ENCODE measurements around the gene MGST2. TPM values are rescaled to one million over a fixed set of nuclear protein-coding genes. Genes with fewer than 3 reads are reported as not detected.

The MGST2 gene
- total and polyA plus RNA-seq, 8 donors: 37.3 to 63.1 (median 44.0) TPM

DNA sequence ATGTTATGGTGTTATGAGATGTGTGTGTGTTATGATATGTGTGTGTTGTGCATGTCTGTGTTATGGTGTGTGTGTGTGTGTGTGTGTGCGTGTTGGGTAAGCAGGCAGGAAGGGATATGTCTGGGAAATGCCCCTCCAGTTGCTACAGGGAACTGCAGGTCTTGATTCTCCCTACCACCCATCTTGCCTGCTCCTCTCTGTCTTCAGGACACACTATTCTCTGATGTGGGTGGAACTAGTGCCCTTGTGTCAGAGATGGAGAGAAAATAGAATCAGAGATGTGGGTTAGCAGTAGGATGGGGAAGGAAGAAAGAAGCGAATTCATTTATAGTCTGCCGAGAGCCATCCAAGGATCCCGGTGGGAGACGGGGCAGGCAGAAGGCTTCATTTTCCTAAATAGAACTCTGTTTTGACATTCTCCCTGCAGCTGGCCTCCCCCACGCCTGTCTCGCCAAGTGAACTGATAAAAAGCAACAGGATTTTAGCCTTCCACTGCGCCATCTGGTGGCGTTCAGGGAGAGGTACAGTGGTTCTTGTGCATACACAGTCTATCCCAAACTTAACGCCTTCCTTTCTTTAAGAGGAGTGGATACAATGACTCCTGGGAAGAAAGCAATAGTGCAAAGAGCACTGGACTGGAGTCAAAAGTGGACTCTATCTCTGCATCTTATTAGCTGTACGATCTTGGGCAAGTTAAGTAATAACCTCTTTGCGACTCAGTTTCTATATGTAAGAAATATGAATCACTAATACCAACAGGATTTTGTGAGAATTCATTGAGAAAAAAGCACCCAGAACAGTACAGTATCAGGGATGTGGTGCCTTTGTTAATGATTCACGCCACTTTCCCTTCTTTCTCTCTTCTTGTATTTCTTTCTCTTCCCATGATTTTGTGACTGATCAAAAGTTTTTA is 14.1 kb upstream of the MGST2 start:
- no peaks in the 10 kb centered on the region for H3K36me3 ChIP-seq
- ATAC-seq: peak; percentile 96
- no peaks in the 10 kb centered on the region for H3K9me3 ChIP-seq
- no peak overlapping the region for H3K4me3 ChIP-seq
- TF ChIP-seq, protein P1, sequence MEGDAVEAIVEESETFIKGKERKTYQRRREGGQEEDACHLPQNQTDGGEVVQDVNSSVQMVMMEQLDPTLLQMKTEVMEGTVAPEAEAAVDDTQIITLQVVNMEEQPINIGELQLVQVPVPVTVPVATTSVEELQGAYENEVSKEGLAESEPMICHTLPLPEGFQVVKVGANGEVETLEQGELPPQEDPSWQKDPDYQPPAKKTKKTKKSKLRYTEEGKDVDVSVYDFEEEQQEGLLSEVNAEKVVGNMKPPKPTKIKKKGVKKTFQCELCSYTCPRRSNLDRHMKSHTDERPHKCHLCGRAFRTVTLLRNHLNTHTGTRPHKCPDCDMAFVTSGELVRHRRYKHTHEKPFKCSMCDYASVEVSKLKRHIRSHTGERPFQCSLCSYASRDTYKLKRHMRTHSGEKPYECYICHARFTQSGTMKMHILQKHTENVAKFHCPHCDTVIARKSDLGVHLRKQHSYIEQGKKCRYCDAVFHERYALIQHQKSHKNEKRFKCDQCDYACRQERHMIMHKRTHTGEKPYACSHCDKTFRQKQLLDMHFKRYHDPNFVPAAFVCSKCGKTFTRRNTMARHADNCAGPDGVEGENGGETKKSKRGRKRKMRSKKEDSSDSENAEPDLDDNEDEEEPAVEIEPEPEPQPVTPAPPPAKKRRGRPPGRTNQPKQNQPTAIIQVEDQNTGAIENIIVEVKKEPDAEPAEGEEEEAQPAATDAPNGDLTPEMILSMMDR (IDR thresholded peaks at IDR 0.05): peak; percentile 93
- no peak overlapping the region for H3K27ac ChIP-seq
- H3K27me3 ChIP-seq: no peaks in the 10 kb centered on the region
- peak in 3 of 4 donors; percentile 81 to 93 (median 87) for DNase-seq
- intact Hi-C loops (cut with DNase I): loop anchor here in 1 of 2 donors (10.0 kb wide), 2 partner anchors 47 to 603 kb away; no protein-coding TSS in a partner anchor
- peaks cover 0 to 2% of the 10 kb centered on the region in 2 donors for H3K4me1 ChIP-seq

DNA sequence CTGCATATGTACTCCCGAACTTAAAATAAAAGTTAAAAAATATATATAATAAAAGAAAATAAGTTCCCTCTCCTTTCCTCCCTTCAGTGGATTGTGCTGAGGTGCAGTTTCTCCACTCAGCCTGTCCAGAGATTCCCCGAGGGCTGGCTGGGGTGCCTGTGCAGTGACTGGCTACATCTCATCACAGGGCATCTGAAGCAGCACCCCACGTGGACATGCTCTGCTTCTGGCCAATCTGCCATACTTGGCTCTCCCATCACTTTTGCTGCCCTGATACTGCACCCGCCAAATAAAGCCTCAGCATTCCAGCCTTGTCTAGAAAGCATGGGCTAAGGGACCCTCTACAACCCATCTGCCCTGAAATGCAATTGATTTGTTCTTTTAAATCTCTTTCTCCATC is 11.1 kb upstream of the MGST2 start:
- DNase-seq: no peak
- no peaks in the 10 kb centered on the region for H3K27me3 ChIP-seq
- no peak overlapping the region for H3K4me3 ChIP-seq
- no peaks in the 10 kb centered on the region for H3K9me3 ChIP-seq
- H3K4me1 ChIP-seq: peaks cover 0 to 25% of the 10 kb centered on the region in 2 donors
- H3K36me3 ChIP-seq: no peaks in the 10 kb centered on the region
- ATAC-seq: no peak
- intact Hi-C loops (cut with DNase I): loop anchor here in 1 of 2 donors (10.0 kb wide), 2 partner anchors 50 to 600 kb away; no protein-coding TSS in a partner anchor
- TF ChIP-seq, protein P1 (IDR thresholded peaks at IDR 0.05): no peak
- H3K27ac ChIP-seq: no peak overlapping the region

DNA sequence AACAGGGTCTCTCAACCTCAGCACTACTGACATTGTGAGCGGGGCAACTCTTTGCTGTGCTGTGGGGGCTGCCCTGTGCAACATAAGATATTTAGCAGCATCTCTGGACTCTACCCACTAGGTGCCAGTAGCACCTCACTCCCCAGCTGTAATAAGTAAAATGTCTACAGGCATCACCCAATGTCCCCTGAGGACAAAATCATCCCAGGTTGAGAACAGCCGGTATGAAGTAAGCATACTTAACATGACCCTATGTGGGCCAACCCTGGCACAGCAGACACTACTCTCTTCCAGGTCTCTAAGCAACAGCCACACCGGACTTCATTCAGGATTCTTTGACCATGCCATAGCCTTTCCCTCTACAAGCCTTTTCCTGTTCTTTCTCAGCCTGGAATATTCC is 10.5 kb upstream of the MGST2 start:
- no peak overlapping the region for H3K4me3 ChIP-seq
- no peaks in the 10 kb centered on the region for H3K27me3 ChIP-seq
- H3K4me1 ChIP-seq: peaks cover 0 to 25% of the 10 kb centered on the region in 2 donors
- H3K27ac ChIP-seq: no peak overlapping the region
- H3K36me3 ChIP-seq: no peaks in the 10 kb centered on the region
- TF ChIP-seq, protein P1 (IDR thresholded peaks at IDR 0.05): peak in 1 of 2 donors; percentile 27
- DNase-seq (peak in 2 of 4 donors; percentile 27 to 39), ATAC-seq (peak; percentile 33)
- no peaks in the 10 kb centered on the region for H3K9me3 ChIP-seq
- intact Hi-C loops (cut with DNase I): loop anchor here in 1 of 2 donors (10.0 kb wide), 2 partner anchors 50 to 600 kb away; no protein-coding TSS in a partner anchor

DNA sequence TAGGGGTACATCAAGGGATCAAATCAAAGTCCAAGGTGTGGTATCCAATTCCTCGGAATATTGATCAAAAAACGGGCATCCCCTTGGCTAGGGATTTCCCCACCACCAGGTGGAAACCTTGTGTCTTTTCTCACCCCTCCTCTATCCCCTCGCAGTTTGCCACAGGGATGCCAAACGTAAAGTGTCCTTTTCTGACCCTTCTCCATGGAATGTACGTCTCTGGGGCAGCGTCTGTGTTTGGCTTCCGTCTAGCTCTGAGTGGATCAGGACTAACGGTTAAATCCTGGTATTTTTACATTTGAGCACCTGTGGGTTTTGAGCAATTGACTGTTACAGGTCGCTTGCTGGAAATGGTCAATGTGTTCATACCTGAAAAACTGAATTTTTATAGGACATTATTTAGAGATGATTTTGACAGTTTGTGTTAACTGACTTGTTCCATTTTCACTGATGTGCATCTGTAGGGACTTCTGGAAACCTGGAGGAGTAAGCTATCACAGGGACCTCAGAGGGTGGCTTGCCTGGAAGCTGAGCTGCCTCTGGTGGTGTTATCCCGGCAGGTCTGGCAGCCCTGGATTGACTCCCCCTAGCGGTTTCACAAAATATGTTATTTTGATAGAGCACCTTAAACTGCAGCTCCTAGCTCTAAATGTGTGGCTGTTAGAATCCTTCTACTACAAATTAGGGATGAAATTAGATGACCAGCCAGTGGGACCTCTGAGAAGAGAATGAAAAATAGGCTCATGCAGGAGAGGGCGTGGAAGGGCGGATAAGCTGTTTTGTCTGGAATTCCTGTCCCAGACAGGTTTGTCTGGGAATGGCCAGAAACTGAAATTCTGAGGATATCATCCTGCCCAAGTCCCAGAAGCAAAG is 8.8 kb upstream of the MGST2 start:
- DNase-seq (peak in 3 of 4 donors; percentile 42 to 69 (median 56)), ATAC-seq (peak; percentile 90)
- TF ChIP-seq, protein P1 (IDR thresholded peaks at IDR 0.05): peak; percentile 69 to 85
- Histone ChIP-seq H3K4me3 (no peak overlapping the region), H3K27ac (peak overlapping the region in 1 of 2 donors; percentile 68), H3K9me3 (no peaks in the 10 kb centered on the region), H3K36me3 (no peaks in the 10 kb centered on the region), H3K27me3 (no peaks in the 10 kb centered on the region), H3K4me1 (peaks cover 0 to 38% of the 10 kb centered on the region in 2 donors)
- intact Hi-C loops (cut with DNase I): loop anchor here in 1 of 2 donors (10.0 kb wide), 2 partner anchors 52 to 598 kb away; no protein-coding TSS in a partner anchor
